Type B pancreatic cell (in vitro differentiated cells): ENCODE results near the gene NPTN. TPM values are rescaled to one million over a fixed set of nuclear protein-coding genes. Genes with fewer than 3 reads are reported as not detected.
A peak's percentile ranks its signal among the peaks of the same experiment; 100 is the strongest.

Experiments used
- DNase-seq: peaks from one replicate; pipeline ENCODE4 v3.0.0; 2021; ENCODE audit warnings: mixed read lengths; ENCODE audit not compliant: unreplicated experiment; ENCODE audit errors: extremely low spot score
- H3K27ac Mint-ChIP-seq: 2 replicates; pipeline ENCODE4 v1.8.0; 2021; ENCODE audit warnings: mild to moderate bottlenecking, mixed read lengths
- H3K27me3 Mint-ChIP-seq: 2 replicates; pipeline ENCODE4 v1.8.0; 2021; ENCODE audit warnings: mixed read lengths
- H3K36me3 Mint-ChIP-seq: 2 replicates; pipeline ENCODE4 v1.8.0; 2021; ENCODE audit warnings: mixed read lengths
- H3K4me1 Mint-ChIP-seq: one replicate; pipeline ENCODE4 v1.8.0; 2021; ENCODE audit warnings: mixed read lengths; ENCODE audit not compliant: unreplicated experiment
- H3K4me3 Mint-ChIP-seq: 2 replicates; pipeline ENCODE4 v1.8.0; 2021; ENCODE audit warnings: mild to moderate bottlenecking, mixed read lengths
- H3K9me3 Mint-ChIP-seq: 2 replicates; pipeline ENCODE4 v1.8.0; 2021; ENCODE audit warnings: mixed read lengths
- CTCF ChIP-seq: fragments of 200-600 bp; sonication (generic); conservative IDR thresholded peaks from 2 replicates; pipeline ENCODE4 v1.5.0; 2021; ENCODE audit warnings: antibody characterized with exemption, mild to moderate bottlenecking
- total RNA-seq: library from RNA; stranded (reverse); gene quantifications from 2 replicates; pipeline ENCODE4 v1.2.1, GENCODE V29; 2021; ENCODE audit warnings: low replicate concordance

Gene NPTN
- total RNA-seq, 1 donor from 2014 or later: 89.6 TPM

- H3K4me3 Mint-ChIP-seq: peak overlapping the region; percentile 96
- peak overlapping the region; percentile 33 for H3K27ac Mint-ChIP-seq
- TF ChIP-seq CTCF: no peak
- H3K9me3 Mint-ChIP-seq: no peaks in the 10 kb centered on the region
- peaks cover 37% of the 10 kb centered on the region for H3K4me1 Mint-ChIP-seq
- H3K27me3 Mint-ChIP-seq: no peaks in the 10 kb centered on the region
- no peak for DNase-seq
- no peaks in the 10 kb centered on the region for H3K36me3 Mint-ChIP-seq
Observed at GRCh38 chr15:73630921-73631362, 2.2 kb downstream of the NPTN start.

- Mint-ChIP-seq H3K9me3 (no peaks in the 10 kb centered on the region), H3K4me3 (no peak overlapping the region), H3K27me3 (no peaks in the 10 kb centered on the region), H3K36me3 (no peaks in the 10 kb centered on the region), H3K27ac (no peak overlapping the region), H3K4me1 (peaks cover 39% of the 10 kb centered on the region)
- DNase-seq: no peak
- no peak for TF ChIP-seq CTCF
Observed at GRCh38 chr15:73629798-73630429, 3.3 kb downstream of the NPTN start.

GRCh38 chr15:73628976-73629797 lies 4.0 kb downstream of the NPTN start:
- Mint-ChIP-seq H3K4me3 (peak overlapping the region; percentile 32), H3K4me1 (peaks cover 45% of the 10 kb centered on the region), H3K27me3 (no peaks in the 10 kb centered on the region), H3K36me3 (no peaks in the 10 kb centered on the region), H3K9me3 (no peaks in the 10 kb centered on the region), H3K27ac (peak overlapping the region; percentile 6)
- no peak for TF ChIP-seq CTCF
- no peak for DNase-seq

GRCh38 chr15:73628102-73628501 lies 5.1 kb downstream of the NPTN start:
- DNase-seq: no peak
- Mint-ChIP-seq H3K27me3 (no peaks in the 10 kb centered on the region), H3K9me3 (no peaks in the 10 kb centered on the region), H3K4me3 (no peak overlapping the region), H3K4me1 (peaks cover 52% of the 10 kb centered on the region), H3K36me3 (no peaks in the 10 kb centered on the region), H3K27ac (no peak overlapping the region)
- TF ChIP-seq CTCF: no peak

GRCh38 chr15:73626072-73626471 lies 7.1 kb downstream of the NPTN start:
- no peaks in the 10 kb centered on the region for H3K27me3 Mint-ChIP-seq
- DNase-seq: no peak
- H3K4me1 Mint-ChIP-seq: peaks cover 44% of the 10 kb centered on the region
- H3K4me3 Mint-ChIP-seq: no peak overlapping the region
- H3K27ac Mint-ChIP-seq: no peak overlapping the region
- no peak for TF ChIP-seq CTCF
- H3K9me3 Mint-ChIP-seq: no peaks in the 10 kb centered on the region
- H3K36me3 Mint-ChIP-seq: no peaks in the 10 kb centered on the region
